HG03432 (cell line): ENCODE results near the gene CHTOP.
"Not testable (repeated sequence)": the region's sequence is repeated elsewhere in the genome, so short reads cannot be mapped to it uniquely, and the experiment has no call there.

Experiments
- ATAC-seq: cut with Tn5 transposase; IDR thresholded peaks from one replicate; pipeline ENCODE4 v1.9.1; 2021; ENCODE audit warnings: mild to moderate bottlenecking, moderate library complexity; ENCODE audit not compliant: unreplicated experiment

Gene CHTOP

DNA sequence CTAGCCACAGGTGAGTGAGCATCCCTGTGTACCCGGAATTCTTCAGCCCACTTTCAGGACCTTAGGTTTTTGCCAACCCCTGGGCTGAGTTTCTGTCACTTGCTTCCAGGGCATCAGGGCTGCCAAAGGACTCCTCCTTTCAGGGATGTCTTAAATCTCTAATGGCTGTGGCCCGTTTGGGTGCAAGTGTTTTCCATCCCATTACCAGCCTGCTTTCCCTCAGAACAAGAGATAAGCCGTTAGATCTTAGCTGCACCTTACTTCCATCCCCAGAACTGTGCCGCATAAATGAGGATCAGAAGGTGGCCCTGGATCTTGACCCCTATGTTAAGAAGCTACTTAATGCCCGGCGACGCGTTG is 25.3 kb downstream of the CHTOP start:
- no peak for ATAC-seq

DNA sequence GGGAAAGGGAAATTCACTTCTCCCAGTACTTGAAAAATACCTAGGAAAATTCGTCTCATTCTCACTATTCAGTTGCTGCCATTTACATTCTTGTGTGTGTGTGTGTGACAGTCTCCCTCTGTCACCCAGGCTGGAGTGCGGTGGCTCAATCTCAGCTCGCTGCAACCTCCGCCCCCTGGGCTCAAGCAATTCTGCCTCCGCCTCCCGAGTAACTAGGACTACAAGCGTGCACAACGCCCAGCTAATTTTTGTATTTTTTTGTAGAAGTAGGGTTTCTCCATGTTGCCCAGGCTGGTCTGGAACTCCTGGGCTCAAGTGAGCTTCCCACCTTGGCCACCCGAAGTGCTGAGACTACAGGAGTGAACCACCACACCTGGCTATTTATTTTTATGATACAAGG is 25.8 kb downstream of the CHTOP start:
- ATAC-seq: no peak

DNA sequence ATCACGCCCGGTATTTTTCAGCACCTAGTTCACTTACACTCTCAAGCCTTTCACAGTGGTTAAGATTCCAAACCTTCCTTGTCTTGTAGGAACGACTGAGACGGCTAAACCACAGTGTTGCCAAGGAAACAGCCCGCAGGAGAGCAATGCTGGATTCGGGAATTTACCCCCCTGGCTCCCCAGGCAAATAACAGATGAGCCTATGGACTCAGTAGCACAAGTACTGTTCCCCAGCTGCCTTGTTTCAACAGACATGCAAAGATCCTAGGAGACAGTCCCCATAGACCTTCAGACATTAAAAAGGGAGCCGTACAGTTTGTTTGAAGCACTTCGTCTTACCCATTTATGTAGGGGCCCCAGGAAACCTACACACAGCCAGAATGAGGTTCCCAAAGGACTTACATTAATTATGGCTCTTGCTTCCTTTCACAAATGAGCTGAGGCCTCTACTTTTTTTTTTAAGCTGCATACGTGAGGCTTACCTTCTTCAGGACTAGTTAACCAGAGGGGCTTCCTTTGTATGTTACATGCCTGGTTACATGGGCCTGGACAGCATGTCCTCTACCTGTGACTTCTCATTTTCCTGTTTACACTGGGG is 27.3 kb downstream of the CHTOP start:
- no peak for ATAC-seq

DNA sequence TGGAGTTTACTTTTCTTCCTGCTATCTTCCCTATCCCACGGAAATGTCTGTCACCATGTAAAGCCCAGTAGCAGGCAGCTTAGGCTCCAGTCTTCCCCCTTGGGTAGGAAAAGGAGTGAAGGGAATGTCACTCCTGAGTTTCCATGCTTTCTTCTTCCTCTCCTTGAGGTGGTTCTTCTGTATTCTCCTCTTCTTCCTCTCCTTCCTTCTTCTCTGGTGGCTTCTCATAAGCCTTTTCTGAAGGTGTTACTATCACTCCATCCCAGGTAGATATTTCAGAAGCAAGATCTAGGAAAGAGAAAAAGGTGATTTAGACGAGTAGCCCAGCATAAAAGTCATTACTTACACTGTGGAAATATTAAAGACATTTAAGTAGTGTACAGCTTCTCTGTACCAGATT is 28.4 kb downstream of the CHTOP start:
- no peak for ATAC-seq

DNA sequence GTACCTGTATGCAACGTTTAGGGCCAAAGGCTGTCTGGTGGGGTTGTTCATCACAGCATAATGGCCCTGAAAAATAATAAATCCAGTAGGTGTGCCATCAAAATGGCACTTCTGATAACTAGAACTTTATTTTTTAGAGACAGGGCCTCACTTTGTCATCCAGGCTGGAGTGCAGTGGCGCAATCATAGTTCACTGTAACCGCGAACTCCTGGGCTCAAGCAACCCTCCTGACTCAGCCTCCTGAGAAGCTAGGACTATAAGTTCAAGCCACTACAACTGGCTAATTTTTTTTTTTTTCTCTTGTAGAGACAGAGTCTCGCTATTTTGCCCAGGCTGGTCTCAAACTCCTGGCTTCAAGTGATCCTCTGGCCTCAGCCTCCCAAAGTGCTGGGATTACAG is 29.3 kb downstream of the CHTOP start:
- no peak for ATAC-seq

DNA sequence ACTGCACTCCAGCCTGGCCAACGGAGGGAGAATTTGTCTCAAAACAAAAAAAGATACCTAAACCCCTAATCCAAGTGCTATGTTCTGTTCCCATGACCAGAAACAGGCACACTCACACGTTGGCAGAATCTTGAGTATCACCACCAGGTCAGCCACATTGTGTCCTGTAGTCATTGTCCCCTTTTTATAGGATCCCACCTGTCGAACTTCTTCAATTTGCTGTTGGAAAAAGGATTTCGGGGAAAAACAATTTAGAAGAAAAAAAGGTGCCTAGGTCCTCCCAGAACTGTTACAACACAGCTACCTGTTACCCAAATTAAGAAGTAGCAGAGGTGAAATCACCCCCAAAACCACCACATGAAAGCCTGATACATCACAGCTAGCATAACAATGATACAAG is 33.6 kb downstream of the CHTOP start:
- no peak for ATAC-seq

DNA sequence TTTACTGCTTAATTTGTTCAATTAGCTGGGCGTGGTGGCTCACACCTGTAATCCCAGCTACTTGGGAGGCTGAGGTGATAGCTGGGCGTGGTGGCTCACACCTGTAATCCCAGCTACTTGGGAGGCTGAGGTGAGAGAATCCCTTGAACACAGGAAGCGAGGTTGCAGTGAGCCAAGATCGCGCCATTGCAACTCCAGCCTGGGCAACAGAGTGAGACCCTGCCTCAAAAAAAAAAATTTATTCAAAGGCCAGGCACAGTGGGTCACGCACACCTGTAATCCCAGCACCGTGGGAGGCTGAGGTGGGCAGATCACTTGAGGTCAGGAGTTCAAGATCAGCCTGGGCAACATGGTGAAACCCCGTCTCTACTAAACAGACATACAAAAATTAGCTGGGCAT is 34.8 kb downstream of the CHTOP start:
- not testable (repeated sequence) for ATAC-seq

DNA sequence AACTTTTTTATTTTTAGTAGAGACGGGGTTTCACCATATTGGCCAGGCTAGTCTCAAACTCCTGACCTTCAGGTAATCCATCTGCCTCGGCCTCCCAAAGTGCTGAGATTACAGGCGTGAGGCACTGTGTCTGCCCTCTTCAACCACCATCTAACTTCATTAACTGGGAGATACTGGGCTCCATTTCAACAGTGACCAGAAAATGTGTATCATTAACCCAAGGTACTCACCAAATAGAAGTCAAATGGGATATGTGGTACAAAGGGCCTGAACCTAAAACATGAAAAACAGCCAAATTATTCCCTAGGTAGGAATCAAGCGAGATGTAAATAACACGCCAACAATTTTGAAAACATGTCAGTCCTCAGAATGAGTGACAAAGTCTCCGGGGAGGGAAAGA is 35.7 kb downstream of the CHTOP start:
- ATAC-seq: no peak

DNA sequence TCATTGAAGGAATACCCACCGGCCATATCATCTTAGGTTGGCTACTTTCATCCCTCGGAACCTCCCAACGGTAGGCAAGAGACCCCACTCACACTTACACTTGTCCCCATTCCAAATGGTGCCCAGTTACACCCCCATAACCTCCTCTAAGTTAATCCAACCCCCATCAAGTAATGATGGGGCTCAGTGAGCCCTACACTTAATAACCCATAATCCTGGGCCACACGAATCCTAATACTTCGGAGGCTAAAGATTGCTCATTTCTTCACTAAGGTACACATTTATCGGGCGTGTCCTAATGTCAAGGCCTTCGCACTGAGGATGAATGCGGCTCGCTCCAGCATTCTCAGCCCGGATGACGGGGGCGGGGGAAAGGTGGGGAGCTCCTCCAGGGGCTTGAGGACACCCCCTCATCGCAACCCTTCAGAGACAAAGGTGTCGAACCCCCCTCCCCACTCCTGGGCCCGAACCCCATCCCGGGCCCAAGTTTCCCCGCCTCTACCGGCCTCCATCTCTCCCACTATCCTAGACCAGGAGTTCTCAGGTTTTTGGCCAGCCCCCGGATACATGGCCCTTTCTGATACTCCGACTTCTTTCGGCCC is 36.5 kb downstream of the CHTOP start:
- no peak for ATAC-seq

DNA sequence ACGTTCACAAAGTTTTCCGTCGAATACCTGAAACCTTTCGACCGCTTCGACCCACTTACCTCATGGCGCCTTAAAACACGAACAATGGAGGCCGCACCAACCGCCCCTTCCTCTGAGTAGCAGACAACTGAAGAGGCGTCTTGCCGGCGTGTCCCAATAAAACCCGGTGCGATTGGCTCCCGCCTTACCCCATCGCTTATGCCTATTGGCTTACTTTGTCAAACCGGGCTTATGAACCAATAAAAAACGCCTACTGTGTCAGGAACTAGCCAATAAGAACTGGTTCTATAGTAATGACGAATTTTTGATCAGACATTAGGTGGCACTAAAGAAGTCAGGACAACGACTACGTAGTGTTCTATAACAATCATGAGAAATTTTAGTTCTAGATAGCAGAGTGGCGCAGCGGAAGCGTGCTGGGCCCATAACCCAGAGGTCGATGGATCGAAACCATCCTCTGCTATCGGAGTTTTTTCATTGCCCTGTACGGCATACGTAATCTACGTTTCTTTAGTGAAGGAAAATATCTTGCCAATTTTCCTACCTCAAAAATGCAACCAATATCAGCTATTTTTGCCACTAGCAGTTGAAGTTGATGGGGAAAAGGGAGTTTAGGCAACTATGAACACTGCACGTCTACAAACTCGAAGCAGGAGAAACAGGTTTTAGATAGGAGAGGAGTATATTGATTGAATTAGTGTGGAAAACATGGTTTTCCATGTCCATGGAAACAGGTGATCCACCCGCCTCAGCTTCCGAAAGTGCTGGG is 37.2 kb downstream of the CHTOP start, which contains the start of gene ILF2:
ILF2 (minus strand) TSS at position 135 of the 769 bp plus-strand sequence; CDS start at position 64, 71 bp downstream.
- ATAC-seq: peak; percentile 87

DNA sequence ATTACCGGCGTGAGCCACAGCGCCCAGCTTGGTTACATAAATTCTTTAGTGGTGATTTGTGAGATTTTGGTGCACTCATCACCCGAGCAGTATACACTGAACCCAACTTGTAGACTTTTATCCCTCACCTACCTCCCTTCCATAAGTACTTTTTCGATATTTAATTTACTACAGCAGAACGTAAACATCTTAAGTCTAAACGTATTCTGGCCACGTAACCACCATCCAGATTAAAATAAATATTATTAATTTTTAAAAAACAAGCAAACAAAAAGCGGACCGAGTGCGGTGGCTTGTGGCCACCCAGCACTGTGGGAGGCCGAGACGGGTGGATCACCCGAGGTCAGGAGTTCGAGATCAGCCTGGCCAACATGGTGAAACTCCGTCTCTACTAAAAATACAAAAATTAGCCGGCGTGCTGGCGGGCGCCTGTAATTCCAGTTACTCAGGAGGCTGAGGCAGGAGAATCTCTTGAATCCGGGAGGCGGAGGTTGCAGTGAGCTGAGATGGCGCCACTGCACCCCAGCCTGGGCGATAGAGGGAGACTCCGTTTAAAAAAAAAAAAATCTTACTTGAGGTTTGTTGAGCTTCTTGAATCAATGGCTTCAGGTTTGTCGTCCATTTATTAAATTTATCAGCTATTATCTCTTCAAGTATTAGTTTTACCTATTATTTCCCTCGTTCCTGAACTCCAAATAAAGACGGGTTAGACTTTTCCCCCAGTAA is 37.9 kb downstream of the CHTOP start:
- peak; percentile 27 for ATAC-seq

DNA sequence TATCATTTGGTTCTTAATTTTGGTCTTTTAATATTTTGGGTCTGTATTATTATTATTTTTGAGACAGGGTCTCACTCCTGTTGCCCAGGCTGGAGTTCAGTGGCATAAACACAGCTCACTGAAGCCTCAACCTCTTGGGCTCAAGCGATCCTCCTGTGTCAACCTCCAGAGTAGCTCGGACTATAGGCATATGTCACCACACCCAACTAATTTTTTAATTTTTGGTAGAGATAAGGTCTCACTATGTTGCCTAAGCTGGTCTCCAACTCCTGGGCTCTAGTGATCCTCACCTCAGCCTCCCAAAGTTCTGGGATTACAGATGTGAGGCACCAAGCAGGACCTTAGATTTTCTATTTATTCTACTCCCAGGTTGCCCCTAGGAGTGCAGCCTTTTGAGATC is 39.6 kb downstream of the CHTOP start:
- no peak for ATAC-seq

DNA sequence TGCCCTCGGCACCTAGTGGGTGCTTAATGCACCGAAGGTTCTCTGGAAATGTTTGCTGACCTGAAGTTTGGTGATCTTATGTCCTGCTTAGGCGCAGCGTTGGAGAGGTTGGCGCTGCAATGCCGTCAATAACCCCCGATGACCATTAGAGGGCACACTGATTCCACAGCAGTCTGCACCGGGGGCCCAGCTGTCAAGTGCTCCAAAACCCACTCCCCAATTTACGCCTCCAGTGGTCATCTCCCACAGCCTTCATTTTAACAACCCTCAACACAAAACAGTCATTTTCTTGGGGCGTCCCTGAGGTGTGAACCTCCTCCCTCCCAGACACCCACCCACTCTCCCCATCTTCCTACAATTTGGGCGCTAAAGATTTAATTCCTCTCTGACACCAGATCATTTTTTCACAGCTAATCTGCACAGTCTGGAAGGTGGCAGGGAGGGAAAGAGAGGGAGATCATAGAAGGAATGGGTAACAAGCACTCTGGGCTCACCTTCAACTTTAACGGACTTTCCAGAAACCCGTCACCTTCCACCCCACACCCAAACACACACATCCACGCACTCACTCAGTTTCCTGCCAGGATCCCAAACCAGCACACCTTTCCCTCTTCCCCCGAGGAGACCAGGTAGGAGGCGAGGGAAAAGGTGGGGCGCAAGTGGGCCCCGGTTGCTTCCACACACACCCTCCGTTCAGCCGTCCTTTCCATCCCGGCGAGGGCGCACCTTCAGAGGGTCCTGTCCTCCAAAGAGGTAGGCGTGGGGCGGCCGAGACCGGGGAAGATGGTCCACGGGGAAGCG is 44.1 kb downstream of the CHTOP start:
- ATAC-seq: no peak

DNA sequence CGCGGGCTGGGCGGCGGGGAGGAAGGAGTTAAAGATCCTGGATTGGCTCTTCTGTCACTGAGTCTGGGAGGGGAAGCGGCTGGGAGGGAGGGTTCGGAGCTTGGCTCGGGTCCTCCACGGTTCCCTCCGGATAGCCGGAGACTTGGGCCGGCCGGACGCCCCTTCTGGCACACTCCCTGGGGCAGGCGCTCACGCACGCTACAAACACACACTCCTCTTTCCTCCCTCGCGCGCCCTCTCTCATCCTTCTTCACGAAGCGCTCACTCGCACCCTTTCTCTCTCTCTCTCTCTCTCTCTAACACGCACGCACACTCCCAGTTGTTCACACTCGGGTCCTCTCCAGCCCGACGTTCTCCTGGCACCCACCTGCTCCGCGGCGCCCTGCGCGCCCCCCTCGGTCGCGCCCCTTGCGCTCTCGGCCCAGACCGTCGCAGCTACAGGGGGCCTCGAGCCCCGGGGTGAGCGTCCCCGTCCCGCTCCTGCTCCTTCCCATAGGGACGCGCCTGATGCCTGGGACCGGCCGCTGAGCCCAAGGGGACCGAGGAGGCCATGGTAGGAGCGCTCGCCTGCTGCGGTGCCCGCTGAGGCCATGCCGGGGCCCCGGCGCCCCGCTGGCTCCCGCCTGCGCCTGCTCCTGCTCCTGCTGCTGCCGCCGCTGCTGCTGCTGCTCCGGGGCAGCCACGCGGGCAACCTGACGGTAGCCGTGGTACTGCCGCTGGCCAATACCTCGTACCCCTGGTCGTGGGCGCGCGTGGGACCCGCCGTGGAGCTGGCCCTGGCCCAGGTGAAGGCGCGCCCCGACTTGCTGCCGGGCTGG is 44.9 kb downstream of the CHTOP start, which contains the start of gene NPR1:
NPR1 (plus strand) TSS at position 170 of the 818 bp plus-strand sequence; CDS start at position 591, 421 bp downstream.
- no peak for ATAC-seq

DNA sequence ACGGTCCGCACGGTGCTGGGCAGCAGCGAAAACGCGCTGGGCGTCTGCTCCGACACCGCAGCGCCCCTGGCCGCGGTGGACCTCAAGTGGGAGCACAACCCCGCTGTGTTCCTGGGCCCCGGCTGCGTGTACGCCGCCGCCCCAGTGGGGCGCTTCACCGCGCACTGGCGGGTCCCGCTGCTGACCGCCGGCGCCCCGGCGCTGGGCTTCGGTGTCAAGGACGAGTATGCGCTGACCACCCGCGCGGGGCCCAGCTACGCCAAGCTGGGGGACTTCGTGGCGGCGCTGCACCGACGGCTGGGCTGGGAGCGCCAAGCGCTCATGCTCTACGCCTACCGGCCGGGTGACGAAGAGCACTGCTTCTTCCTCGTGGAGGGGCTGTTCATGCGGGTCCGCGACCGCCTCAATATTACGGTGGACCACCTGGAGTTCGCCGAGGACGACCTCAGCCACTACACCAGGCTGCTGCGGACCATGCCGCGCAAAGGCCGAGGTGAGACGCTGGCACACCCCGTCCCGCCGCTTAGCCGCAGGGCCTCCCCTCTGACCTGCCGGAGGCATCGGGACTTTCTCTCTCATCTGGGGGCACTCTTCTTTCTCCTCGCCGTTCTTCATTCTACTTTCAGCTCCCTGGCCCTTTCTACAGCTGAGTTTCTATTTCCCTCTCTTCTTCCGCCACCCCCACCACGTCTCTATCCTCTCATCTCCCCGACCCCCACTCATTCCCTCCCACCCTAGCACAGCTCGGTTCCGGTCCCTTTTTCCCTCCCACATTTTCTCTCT is 45.7 kb downstream of the CHTOP start:
- no peak for ATAC-seq

DNA sequence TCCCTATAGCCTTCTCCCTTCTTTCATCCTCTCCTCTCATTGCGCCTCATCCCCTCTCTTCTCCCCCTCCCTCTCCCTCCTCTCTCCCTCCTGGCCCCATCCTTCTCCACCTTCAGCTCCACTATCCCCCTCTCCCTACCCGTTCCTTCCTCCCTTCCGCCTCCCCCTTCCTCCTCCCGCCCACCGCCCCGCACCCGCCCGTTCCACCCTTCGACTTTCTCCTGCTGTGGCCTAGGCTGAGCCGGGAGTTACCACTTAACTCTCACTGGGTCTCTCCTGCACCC is 46.2 kb downstream of the CHTOP start:
- no peak for ATAC-seq

DNA sequence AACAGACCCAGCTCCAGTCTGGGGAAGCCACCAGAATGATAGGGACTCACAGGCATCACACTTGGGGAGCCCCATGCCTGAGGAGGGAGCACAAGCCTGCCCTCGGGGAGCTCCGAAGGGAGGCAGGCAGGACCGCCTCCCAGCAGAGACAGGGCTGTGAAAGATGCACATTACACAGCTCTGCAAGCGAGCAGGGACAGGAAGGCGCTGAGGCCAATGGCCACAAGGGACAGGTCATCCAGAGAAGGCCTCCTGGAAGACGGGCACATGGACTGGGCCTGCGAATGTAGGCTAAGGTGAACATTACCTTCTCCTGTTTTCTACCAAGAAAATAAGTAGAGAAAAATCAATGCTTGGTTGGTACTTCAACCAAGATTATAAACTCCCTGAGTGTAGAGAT is 48.9 kb downstream of the CHTOP start:
- no peak for ATAC-seq

DNA sequence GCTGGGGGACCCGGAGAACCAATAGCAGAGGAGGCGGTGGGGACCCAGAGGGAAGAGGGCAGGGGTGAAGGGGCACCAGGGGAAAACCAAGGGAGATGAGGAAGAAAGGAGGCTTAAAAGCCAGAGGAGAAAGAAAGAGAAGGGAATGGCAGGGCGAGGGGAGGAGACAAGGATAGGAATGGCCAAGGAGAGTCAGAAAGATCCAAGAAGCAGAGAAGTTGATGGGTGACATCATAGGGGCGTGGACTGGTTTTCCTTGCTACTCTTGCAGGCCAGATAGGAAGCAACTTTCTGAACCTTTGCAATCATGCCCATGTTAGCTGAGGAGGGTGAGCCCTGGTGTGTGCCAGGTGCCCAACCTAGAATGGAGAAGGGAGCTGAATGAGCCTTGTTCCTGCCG is 50.0 kb downstream of the CHTOP start:
- ATAC-seq: no peak

DNA sequence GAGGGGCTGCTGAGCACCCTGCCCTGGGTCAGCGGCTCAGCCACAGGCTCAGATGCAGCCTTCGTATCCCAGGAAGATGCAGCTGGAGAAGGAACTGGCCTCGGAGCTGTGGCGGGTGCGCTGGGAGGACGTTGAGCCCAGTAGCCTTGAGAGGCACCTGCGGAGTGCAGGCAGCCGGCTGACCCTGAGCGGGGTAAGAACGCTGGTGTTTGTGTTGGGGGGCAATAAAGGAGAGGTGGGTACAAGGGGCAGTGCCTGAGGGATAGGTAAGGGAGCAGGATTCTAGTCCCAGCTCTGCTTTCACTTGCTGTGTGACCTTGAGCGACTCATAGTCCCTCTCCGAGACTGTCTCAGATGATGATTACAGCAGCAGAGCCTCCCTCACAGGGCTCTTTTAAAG is 51.0 kb downstream of the CHTOP start:
- no peak for ATAC-seq
